H7 (cell line): ENCODE data around the gene GRM1. TPM values are rescaled to one million over a fixed set of nuclear protein-coding genes. Genes with fewer than 3 reads are reported as not detected.

ENCODE experiments used
- DNase-seq: peaks from one replicate; pipeline ENCODE4 v3.0.0; 2012
- H3K27me3 ChIP-seq: 2 replicates; pipeline ENCODE4 v1.6.0; 2011; ENCODE audit warnings: mild to moderate bottlenecking, low read length; ENCODE audit not compliant: control insufficient read depth, insufficient read depth
- H3K36me3 ChIP-seq: replicated peaks from 2 replicates; pipeline ENCODE4 v1.5.1; 2011; ENCODE audit warnings: low read length; ENCODE audit not compliant: control insufficient read depth, insufficient read depth
- H3K4me3 ChIP-seq: 2 replicates; pipeline ENCODE4 v1.5.1; 2011; ENCODE audit warnings: low read depth, mild to moderate bottlenecking, control low read depth, low read length, moderate library complexity; ENCODE audit not compliant: insufficient read depth
- total RNA-seq: library from RNA; depleted of rRNA; stranded (reverse); fragments of >200 nt; shearing (Covaris generic); gene quantifications from 2 replicates; pipeline ENCODE4 v1.2.3, GENCODE V29; 2014

The GRM1 gene
- total RNA-seq, 1 experiment from 2014 or later = 0.14 TPM

DNA sequence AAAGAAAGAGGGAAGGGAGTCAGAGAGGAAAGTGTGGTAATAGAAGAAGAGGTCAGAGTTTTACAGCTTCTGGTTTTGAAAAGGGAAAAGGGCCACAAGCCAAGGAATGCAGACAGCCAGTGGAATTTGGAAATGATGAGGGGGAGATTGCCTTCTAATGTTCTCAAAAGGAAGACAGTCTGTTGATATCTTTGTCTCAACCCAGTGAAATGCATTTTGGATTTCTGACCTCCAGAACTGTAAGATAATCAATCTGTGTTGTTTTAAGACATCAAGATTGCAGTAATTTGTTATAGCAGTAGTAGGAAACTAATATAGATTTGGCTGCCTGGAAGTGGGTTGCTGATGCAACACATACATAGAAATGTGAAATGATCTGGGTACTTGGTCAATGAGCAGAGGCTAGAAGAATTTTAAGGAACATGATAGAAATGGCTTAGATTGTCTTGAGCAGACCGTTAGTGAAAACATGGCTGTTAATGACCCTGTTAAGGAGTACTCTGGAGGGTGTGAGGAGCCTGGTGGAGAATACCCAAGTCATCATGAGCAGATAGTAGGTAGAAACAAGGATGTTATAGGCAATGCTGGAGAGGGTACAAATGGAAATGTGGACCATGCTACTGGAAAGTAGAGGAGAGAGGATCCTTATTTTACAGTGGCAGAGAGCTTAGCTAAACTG is 259.0 kb downstream of the GRM1 start:
- Histone ChIP-seq H3K27me3 (no peaks in the 10 kb centered on the region), H3K36me3 (no peaks in the 10 kb centered on the region), H3K4me3 (no peak overlapping the region)
- no peak for DNase-seq

DNA sequence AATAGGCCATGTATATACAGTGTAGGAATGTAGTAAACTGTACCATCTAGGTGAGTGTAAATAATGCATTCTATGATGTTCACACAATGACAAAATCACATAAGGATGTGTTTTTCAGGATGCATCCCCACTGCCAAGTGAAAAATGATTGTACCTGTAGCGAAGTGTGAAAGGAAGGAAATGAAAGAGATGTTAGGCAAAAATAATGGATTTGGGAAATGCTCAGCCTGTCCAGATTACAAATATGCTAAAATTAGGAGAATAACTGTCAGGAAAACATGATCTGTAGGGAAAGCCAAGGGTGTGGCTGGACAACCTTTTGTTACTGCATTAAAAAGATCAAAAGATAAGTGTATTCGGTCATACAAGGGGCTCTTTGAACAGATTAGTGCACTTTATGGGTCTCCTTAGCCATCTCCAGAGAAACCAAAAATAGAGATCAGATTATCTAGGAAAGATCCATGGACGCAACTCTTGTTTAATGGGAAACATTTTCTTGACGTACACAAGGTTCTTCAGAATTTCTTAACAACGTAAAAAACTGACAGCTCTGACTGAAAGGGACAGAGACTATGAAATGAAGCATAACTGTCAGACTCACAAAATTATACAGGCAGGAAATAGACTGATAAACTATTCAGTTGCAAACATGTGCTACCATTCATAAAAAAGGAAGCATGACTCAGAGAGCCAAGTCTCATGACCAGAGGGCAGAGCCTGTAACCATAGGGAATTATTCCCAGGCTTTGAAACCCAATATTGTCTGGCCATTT is 261.1 kb downstream of the GRM1 start:
- no peak overlapping the region for H3K4me3 ChIP-seq
- DNase-seq = no peak
- no peaks in the 10 kb centered on the region for H3K36me3 ChIP-seq
- H3K27me3 ChIP-seq = no peaks in the 10 kb centered on the region

GRCh38 chr6:146290589-146290901 is 261.7 kb downstream of the GRM1 start:
- Histone ChIP-seq H3K27me3 (no peaks in the 10 kb centered on the region), H3K4me3 (no peak overlapping the region), H3K36me3 (no peaks in the 10 kb centered on the region)
- no peak for DNase-seq

DNA sequence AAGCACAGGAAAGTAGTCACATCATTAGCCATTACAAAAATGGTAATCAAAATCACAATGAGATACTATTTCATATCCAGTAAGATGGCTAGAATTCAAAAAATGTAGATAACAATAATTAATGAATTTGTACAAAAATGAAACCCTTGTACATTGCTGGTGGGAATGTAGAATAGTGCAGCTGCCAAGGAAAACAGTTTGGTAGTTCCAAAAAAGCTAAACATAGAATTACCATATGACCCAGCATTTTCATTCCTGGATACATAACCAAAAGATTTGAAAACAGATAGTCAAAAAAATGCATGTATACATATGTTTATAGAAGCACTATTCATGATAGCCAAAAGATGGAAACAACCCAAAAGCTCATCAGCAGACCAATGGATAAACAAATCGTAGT is 263.6 kb downstream of the GRM1 start:
- no peaks in the 10 kb centered on the region for H3K27me3 ChIP-seq
- no peaks in the 10 kb centered on the region for H3K36me3 ChIP-seq
- no peak for DNase-seq
- H3K4me3 ChIP-seq = no peak overlapping the region

- Histone ChIP-seq H3K36me3 (no peaks in the 10 kb centered on the region), H3K27me3 (no peaks in the 10 kb centered on the region), H3K4me3 (no peak overlapping the region)
- DNase-seq = no peak
Observed at GRCh38 chr6:146295695-146296094, 266.8 kb downstream of the GRM1 start.

DNA sequence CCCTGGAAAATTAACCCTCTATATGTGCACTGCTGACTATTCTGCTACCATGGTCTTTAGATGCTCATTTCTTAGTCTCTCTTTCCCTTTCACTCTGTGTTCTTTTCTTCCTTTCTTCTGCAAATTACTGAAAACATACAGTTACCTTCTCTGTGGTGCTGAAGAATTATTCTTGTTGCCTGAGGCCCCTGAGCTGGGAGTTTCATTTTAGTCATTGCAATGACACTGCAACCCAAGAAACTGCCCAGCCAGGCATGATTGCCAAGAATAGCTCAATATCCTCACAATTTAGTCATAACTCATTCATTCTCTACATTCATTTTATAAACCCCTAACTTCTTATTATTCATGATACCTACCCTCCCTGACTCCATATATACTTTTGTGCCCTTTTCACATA is 269.0 kb downstream of the GRM1 start:
- no peak overlapping the region for H3K4me3 ChIP-seq
- DNase-seq = no peak
- no peaks in the 10 kb centered on the region for H3K27me3 ChIP-seq
- H3K36me3 ChIP-seq = no peaks in the 10 kb centered on the region

DNA sequence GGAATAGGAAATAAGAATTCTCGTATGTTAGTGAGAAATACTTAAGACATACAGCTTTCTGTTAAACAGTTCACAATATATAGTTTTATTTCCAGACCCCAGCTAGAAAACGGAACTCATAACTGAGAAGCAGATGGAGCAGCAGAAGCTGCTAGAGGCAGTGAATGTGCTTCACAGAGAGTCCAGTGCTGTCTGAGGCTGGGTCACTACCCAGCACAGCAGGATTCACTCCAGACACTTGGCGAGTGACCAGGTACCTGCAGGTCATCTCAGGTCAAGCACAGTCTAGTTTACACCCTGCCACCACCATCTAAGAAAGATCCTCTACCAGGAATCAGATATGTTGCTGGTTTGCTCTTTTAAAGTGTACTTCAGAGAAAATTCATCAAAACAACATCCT is 271.7 kb downstream of the GRM1 start:
- no peak for DNase-seq
- no peaks in the 10 kb centered on the region for H3K27me3 ChIP-seq
- H3K36me3 ChIP-seq = no peaks in the 10 kb centered on the region
- no peak overlapping the region for H3K4me3 ChIP-seq

GRCh38 chr6:146301764-146302163 is 272.9 kb downstream of the GRM1 start:
- no peak overlapping the region for H3K4me3 ChIP-seq
- no peaks in the 10 kb centered on the region for H3K36me3 ChIP-seq
- no peak for DNase-seq
- no peaks in the 10 kb centered on the region for H3K27me3 ChIP-seq

DNA sequence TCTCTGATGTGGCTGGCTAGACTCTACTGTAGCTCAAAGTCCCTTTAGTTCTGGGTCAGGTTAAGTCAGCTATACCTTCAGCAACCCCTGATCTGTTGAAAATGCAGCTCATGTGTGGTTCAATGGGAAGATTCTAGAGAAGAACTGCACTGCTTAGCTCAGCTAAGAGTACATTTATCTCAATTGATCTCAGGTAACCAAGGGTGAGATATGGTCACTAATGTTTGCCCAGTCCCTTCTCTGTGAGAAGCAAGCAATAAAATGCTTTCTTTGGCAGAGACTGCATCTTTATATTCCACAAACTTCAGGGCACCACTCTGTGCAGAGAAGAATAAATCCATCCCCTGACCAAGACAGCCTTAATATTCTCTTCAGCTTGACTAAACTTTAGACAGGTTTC is 274.1 kb downstream of the GRM1 start:
- no peaks in the 10 kb centered on the region for H3K27me3 ChIP-seq

GRCh38 chr6:146304181-146304580 is 275.3 kb downstream of the GRM1 start:
- Histone ChIP-seq H3K4me3 (no peak overlapping the region), H3K27me3 (no peaks in the 10 kb centered on the region), H3K36me3 (no peaks in the 10 kb centered on the region)
- no peak for DNase-seq

More for the DNA sequence above, 274.1 kb downstream of the GRM1 start:
- Histone ChIP-seq H3K36me3 (no peaks in the 10 kb centered on the region), H3K4me3 (no peak overlapping the region)
- no peak for DNase-seq

GRCh38 chr6:146305092-146305491 is 276.2 kb downstream of the GRM1 start:
- DNase-seq = no peak
- Histone ChIP-seq H3K4me3 (no peak overlapping the region), H3K36me3 (no peaks in the 10 kb centered on the region), H3K27me3 (no peaks in the 10 kb centered on the region)

DNA sequence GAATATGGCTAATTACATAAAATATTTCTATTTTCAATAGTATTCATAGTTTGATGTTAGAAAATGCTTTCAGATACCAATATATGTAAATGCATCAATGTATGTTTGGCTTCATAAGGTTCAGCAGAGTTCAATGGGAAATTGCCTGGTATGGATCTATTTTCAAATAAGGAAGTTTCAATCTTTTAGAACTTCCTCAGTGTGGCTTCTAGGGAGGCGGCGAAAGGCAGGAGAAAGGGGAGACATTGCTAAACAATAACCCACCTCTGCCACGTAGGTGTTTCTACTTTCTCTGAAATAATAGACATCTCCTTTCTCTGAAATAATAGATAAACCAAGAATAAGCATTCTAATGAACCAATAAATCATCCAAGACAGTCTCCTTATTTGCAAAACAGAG is 277.1 kb downstream of the GRM1 start:
- no peaks in the 10 kb centered on the region for H3K27me3 ChIP-seq
- DNase-seq = no peak
- H3K36me3 ChIP-seq = no peaks in the 10 kb centered on the region
- H3K4me3 ChIP-seq = no peak overlapping the region

DNA sequence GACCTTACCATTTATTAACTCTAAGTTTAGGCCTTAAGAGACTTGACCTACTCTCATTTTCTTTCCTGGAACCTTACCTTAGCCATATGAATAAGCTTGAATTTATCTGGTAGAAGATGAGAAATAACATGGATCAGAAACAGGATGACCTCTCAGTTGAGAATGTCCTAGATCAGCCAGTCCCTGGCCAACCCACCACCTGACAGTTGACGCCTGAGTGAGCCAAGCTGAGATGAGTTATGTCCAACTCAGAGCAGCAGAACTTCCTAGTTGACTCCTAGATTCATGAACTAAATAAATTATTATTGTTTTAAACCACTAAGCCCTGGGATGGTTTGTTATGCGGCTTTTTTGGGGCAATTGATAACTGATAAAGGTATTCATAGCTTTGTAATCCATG is 281.8 kb downstream of the GRM1 start:
- no peaks in the 10 kb centered on the region for H3K36me3 ChIP-seq
- no peak for DNase-seq
- H3K27me3 ChIP-seq = no peaks in the 10 kb centered on the region
- H3K4me3 ChIP-seq = no peak overlapping the region

DNA sequence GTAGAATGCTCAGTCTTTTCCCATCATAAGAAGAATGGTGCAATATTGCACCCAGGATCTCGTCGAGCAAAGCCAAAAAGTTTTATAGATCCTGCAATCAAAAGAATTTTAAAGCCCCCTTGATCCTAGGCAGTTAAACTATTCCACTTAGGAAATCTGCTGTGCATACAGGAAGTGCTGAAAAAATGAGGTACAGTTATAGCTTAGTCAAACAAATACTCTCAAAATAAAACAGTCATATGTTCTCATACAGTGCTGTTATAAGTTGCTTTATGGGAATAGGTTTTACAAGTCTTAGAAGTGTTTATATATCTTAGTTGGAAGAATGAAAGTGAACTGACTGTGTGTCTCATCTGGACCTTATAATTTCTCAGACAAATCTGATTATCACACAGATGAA is 282.2 kb downstream of the GRM1 start:
- DNase-seq = no peak
- Histone ChIP-seq H3K4me3 (no peak overlapping the region), H3K36me3 (no peaks in the 10 kb centered on the region), H3K27me3 (no peaks in the 10 kb centered on the region)

GRCh38 chr6:146312608-146313007 is 283.7 kb downstream of the GRM1 start:
- Histone ChIP-seq H3K36me3 (no peaks in the 10 kb centered on the region), H3K4me3 (no peak overlapping the region), H3K27me3 (no peaks in the 10 kb centered on the region)
- no peak for DNase-seq
